Progenitor cell of endocrine pancreas (in vitro differentiated cells): ENCODE measurements around the gene PPME1. TPM values are rescaled to one million over a fixed set of nuclear protein-coding genes. Genes with fewer than 3 reads are reported as not detected.
A peak's percentile ranks its signal among the peaks of the same experiment; 100 is the strongest.

ENCODE experiments used
- DNase-seq: peaks from one replicate; pipeline ENCODE4 v3.0.0; 2021; ENCODE audit warnings: low spot score; ENCODE audit not compliant: unreplicated experiment
- H3K27ac Mint-ChIP-seq: 2 replicates; pipeline ENCODE4 v1.8.0; 2021; ENCODE audit warnings: mild to moderate bottlenecking, moderate library complexity, mixed read lengths
- H3K27me3 Mint-ChIP-seq: 2 replicates; pipeline ENCODE4 v1.8.0; 2021; ENCODE audit warnings: mixed read lengths
- H3K36me3 Mint-ChIP-seq: 2 replicates; pipeline ENCODE4 v1.8.0; 2022; ENCODE audit warnings: mixed read lengths; ENCODE audit not compliant: insufficient read depth
- H3K4me1 Mint-ChIP-seq: 2 replicates; pipeline ENCODE4 v1.8.0; 2021; ENCODE audit warnings: low read depth, mixed read lengths
- H3K4me3 Mint-ChIP-seq: 2 replicates; pipeline ENCODE4 v1.8.0; 2021; ENCODE audit warnings: low read depth, mild to moderate bottlenecking, moderate library complexity, mixed read lengths
- H3K9me3 Mint-ChIP-seq: 2 replicates; pipeline ENCODE4 v1.8.0; 2021; ENCODE audit warnings: low read depth, mixed read lengths
- CTCF ChIP-seq: fragments of 200-600 bp; sonication (generic); IDR thresholded peaks from one replicate; pipeline ENCODE4 v1.5.0; 2021; ENCODE audit warnings: antibody characterized with exemption, mild to moderate bottlenecking; ENCODE audit not compliant: unreplicated experiment
- total RNA-seq: library from RNA; stranded (reverse); gene quantifications from 2 replicates; pipeline ENCODE4 v1.2.1, GENCODE V29; 2021

The PPME1 gene
- total RNA-seq, 1 donor from 2014 or later, result 45.9 TPM

- Mint-ChIP-seq H3K4me3 (no peak overlapping the region), H3K27me3 (no peaks in the 10 kb centered on the region), H3K4me1 (no peaks in the 10 kb centered on the region), H3K36me3 (peaks cover 24% of the 10 kb centered on the region), H3K9me3 (no peaks in the 10 kb centered on the region), H3K27ac (peak overlapping the region; percentile 37)
- TF ChIP-seq CTCF, result no peak
- no peak for DNase-seq
These were observed 8.2 kb upstream of the PPME1 start for GRCh38 chr11:74162681-74163467.

GRCh38 chr11:74168838-74169237 is 2.3 kb upstream of the PPME1 start:
- no peak overlapping the region for H3K27ac Mint-ChIP-seq
- no peak for DNase-seq
- peaks cover 11% of the 10 kb centered on the region for H3K36me3 Mint-ChIP-seq
- no peaks in the 10 kb centered on the region for H3K27me3 Mint-ChIP-seq
- H3K9me3 Mint-ChIP-seq, result no peaks in the 10 kb centered on the region
- TF ChIP-seq CTCF, result no peak
- H3K4me3 Mint-ChIP-seq, result no peak overlapping the region
- peaks cover 4% of the 10 kb centered on the region for H3K4me1 Mint-ChIP-seq

GRCh38 chr11:74169738-74170458 is 1.2 kb upstream of the PPME1 start:
- Mint-ChIP-seq H3K27me3 (no peaks in the 10 kb centered on the region), H3K36me3 (peaks cover 9% of the 10 kb centered on the region), H3K27ac (no peak overlapping the region), H3K4me1 (peaks cover 6% of the 10 kb centered on the region), H3K9me3 (no peaks in the 10 kb centered on the region), H3K4me3 (no peak overlapping the region)
- DNase-seq, result no peak
- no peak for TF ChIP-seq CTCF

- H3K4me1 Mint-ChIP-seq, result peaks cover 6% of the 10 kb centered on the region
- no peak for DNase-seq
- TF ChIP-seq CTCF, result no peak
These were observed 510 bp downstream of the PPME1 start for GRCh38 chr11:74171630-74171968.

GRCh38 chr11:74171997-74172396 is 908 bp downstream of the PPME1 start:
- Mint-ChIP-seq H3K36me3 (peaks cover 3% of the 10 kb centered on the region), H3K4me1 (peaks cover 6% of the 10 kb centered on the region), H3K27me3 (no peaks in the 10 kb centered on the region), H3K4me3 (no peak overlapping the region), H3K27ac (no peak overlapping the region), H3K9me3 (no peaks in the 10 kb centered on the region)
- DNase-seq, result no peak
- TF ChIP-seq CTCF, result no peak

More at GRCh38 chr11:74171630-74171968, 510 bp downstream of the PPME1 start:
- Mint-ChIP-seq H3K27me3 (no peaks in the 10 kb centered on the region), H3K27ac (no peak overlapping the region), H3K4me3 (no peak overlapping the region), H3K9me3 (no peaks in the 10 kb centered on the region), H3K36me3 (peaks cover 6% of the 10 kb centered on the region)
